OCI-LY1 (cell line): ENCODE data around the gene SGSM1.

Experiments used
- H2AFZ ChIP-seq: fragments of 200-600 bp; sonication (generic), shearing (Covaris generic); 2 replicates; pipeline ENCODE4 v1.6.0; 2014; ENCODE audit warnings: antibody characterized with exemption, mild to moderate bottlenecking, low read length
- H3F3A ChIP-seq: fragments of 200-600 bp; sonication (generic), shearing (Covaris generic); 2 replicates; pipeline ENCODE4 v1.6.0; 2014; ENCODE audit warnings: mild to moderate bottlenecking, antibody characterized with exemption, low read length, moderate library complexity; ENCODE audit not compliant: insufficient read depth
- H3K27ac ChIP-seq: fragments of 200-600 bp; sonication (generic); 2 replicates; pipeline ENCODE4 v1.5.1; 2014; ENCODE audit warnings: low read length, mixed run types, mild to moderate bottlenecking, low read depth; ENCODE audit not compliant: poor library complexity, severe bottlenecking
- H3K27me3 ChIP-seq: fragments of 200-600 bp; sonication (generic); 2 replicates; pipeline ENCODE4 v1.6.0; 2014; ENCODE audit warnings: antibody characterized with exemption, mild to moderate bottlenecking, low read length, moderate library complexity; ENCODE audit not compliant: insufficient read depth
- H3K36me3 ChIP-seq: fragments of 200-600 bp; sonication (generic); 2 replicates; pipeline ENCODE4 v1.6.1; 2014; ENCODE audit warnings: mild to moderate bottlenecking, antibody characterized with exemption, low read length, moderate library complexity, mixed read lengths; ENCODE audit not compliant: insufficient read depth
- H3K4me1 ChIP-seq: fragments of 200-600 bp; sonication (generic); 2 replicates; pipeline ENCODE4 v1.5.1; 2014; ENCODE audit warnings: mild to moderate bottlenecking, low read length, moderate library complexity; ENCODE audit not compliant: insufficient read depth, severe bottlenecking
- H3K4me2 ChIP-seq: fragments of 200-600 bp; sonication (generic), shearing (Covaris generic); 2 replicates; pipeline ENCODE4 v1.6.1; 2014; ENCODE audit warnings: low read length
- H3K4me3 ChIP-seq: fragments of 200-600 bp; sonication (generic); 2 replicates; pipeline ENCODE4 v1.5.1; 2014; ENCODE audit warnings: low read length, low read depth, mild to moderate bottlenecking, mixed read lengths; ENCODE audit not compliant: poor library complexity, severe bottlenecking
- H3K79me2 ChIP-seq: fragments of 200-600 bp; shearing (Covaris generic); 2 replicates; pipeline ENCODE4 v1.6.1; 2016; ENCODE audit warnings: mixed run types, low read length, mixed read lengths; ENCODE audit not compliant: insufficient read depth
- H3K9ac ChIP-seq: fragments of 200-600 bp; sonication (generic), shearing (Covaris generic); 2 replicates; pipeline ENCODE4 v1.6.1; 2014; ENCODE audit warnings: mild to moderate bottlenecking, low read length, mixed read lengths
- H3K9me2 ChIP-seq: fragments of 200-600 bp; sonication (generic), shearing (Covaris generic); 2 replicates; pipeline ENCODE4 v1.6.1; 2014; ENCODE audit warnings: low read depth, mild to moderate bottlenecking, low read length, mixed read lengths
- H3K9me3 ChIP-seq: fragments of 200-600 bp; shearing (Covaris generic); 2 replicates; pipeline ENCODE4 v1.6.1; 2014; ENCODE audit warnings: low read length, mixed read lengths
- H4K20me1 ChIP-seq: fragments of 200-600 bp; sonication (generic), shearing (Covaris generic); 2 replicates; pipeline ENCODE4 v1.6.0; 2016; ENCODE audit warnings: mild to moderate bottlenecking, low read length; ENCODE audit not compliant: insufficient read depth
- EZH2 ChIP-seq: fragments of 200-600 bp; sonication (generic), shearing (Covaris generic); IDR thresholded peaks from 2 replicates; pipeline ENCODE4 v1.8.0; 2017; ENCODE audit warnings: borderline replicate concordance, mixed run types, mild to moderate bottlenecking, antibody characterized with exemption, low read length, moderate library complexity, mixed read lengths
- TF ChIP-seq, protein P1 (sequence below): fragments of 200-600 bp; sonication (generic), shearing (Covaris generic); IDR thresholded peaks from 2 replicates; pipeline ENCODE4 v1.5.1; 2017; ENCODE audit warnings: mild to moderate bottlenecking, antibody characterized with exemption, low read length, moderate library complexity, mixed read lengths

Gene SGSM1

DNA sequence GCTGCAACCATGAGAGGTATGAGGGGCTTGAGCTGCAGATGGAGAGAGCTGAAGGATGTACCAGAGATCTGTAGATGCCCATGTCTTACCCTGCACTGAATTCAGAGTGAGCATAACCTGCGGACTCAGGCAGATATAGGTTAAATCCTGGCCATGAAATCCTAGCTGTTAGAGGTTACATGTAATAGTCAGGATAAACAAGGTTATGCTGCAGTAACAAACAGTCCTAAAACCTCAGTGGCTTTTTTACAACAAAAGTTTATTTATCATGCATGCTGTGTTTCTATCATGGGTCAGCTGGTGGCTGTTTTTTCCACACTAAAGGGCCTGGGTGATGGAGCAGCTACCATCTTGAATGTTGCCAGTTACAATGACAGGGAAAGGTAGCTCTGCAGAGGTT, 70.7 kb downstream of the SGSM1 start:
- Histone ChIP-seq H3K36me3 (no peaks in the 10 kb centered on the region), H3F3A (no peaks in the 10 kb centered on the region), H3K4me2 (no peak overlapping the region), H4K20me1 (no peaks in the 10 kb centered on the region), H3K79me2 (no peaks in the 10 kb centered on the region), H3K9ac (no peak overlapping the region), H3K27ac (no peak overlapping the region), H2AFZ (no peak overlapping the region), H3K9me2 (no peaks in the 10 kb centered on the region), H3K27me3 (no peaks in the 10 kb centered on the region; the same call in 1 of the 2 replicates), H3K4me1 (no peaks in the 10 kb centered on the region), H3K4me3 (no peak overlapping the region), H3K9me3 (no peaks in the 10 kb centered on the region)
- no peak for TF ChIP-seq EZH2
- TF ChIP-seq, protein P1, sequence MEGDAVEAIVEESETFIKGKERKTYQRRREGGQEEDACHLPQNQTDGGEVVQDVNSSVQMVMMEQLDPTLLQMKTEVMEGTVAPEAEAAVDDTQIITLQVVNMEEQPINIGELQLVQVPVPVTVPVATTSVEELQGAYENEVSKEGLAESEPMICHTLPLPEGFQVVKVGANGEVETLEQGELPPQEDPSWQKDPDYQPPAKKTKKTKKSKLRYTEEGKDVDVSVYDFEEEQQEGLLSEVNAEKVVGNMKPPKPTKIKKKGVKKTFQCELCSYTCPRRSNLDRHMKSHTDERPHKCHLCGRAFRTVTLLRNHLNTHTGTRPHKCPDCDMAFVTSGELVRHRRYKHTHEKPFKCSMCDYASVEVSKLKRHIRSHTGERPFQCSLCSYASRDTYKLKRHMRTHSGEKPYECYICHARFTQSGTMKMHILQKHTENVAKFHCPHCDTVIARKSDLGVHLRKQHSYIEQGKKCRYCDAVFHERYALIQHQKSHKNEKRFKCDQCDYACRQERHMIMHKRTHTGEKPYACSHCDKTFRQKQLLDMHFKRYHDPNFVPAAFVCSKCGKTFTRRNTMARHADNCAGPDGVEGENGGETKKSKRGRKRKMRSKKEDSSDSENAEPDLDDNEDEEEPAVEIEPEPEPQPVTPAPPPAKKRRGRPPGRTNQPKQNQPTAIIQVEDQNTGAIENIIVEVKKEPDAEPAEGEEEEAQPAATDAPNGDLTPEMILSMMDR = no peak

DNA sequence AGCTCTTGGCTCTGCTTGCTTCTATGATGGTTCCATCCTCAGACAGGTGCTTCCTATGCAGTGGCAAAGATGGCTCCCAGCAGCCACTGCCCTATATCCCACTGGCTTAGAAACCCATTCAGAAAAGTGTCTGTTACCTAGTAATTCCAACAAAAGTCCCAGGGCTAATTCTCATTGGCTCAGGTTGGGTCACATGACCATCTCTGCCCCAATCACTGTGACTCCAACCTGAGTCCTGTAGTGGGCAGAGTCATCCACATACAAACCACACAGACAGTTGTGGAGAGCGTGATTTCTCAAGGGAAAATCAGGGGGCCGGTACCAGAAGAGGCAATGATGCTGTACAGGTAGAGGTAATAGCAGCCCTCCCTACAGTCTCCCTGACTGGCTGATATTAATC, 73.0 kb downstream of the SGSM1 start:
- no peak overlapping the region for H3K4me2 ChIP-seq
- H3K9ac ChIP-seq = no peak overlapping the region
- no peak for TF ChIP-seq EZH2
- TF ChIP-seq, protein P1 = no peak
- no peaks in the 10 kb centered on the region for H3K79me2 ChIP-seq
- H3K4me1 ChIP-seq = no peaks in the 10 kb centered on the region
- H3K27me3 ChIP-seq = no peaks in the 10 kb centered on the region; the same call in 1 of the 2 replicates
- no peak overlapping the region for H3K4me3 ChIP-seq
- H2AFZ ChIP-seq = no peak overlapping the region
- no peaks in the 10 kb centered on the region for H4K20me1 ChIP-seq
- no peaks in the 10 kb centered on the region for H3K9me3 ChIP-seq
- H3K36me3 ChIP-seq = no peaks in the 10 kb centered on the region
- no peaks in the 10 kb centered on the region for H3K9me2 ChIP-seq
- H3K27ac ChIP-seq = no peak overlapping the region
- no peaks in the 10 kb centered on the region for H3F3A ChIP-seq

DNA sequence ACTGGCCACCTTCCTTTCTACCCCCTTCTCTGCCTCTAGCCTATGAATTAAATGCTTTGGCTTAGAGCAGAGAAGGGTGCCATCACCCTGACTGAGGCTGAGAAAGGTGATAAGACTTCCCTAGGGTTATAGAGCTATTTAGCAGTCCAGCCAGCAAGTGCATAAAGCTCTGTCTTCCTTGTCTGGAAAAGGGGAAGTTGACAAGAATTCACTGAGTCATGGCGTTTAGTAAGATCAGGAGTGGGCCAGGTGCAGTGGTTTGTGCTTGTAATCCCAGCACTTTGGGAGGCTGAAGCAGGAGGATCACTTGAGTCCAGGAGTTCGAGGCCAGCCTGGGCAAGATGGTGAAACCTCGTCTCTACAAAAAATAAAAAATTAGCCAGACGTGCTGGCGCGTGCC, 77.4 kb downstream of the SGSM1 start:
- Histone ChIP-seq H2AFZ (no peak overlapping the region), H4K20me1 (no peaks in the 10 kb centered on the region)

More for the DNA sequence above, 77.4 kb downstream of the SGSM1 start:
- Histone ChIP-seq H3K4me2 (no peak overlapping the region), H3K27me3 (no peaks in the 10 kb centered on the region), H3F3A (no peaks in the 10 kb centered on the region), H3K79me2 (no peaks in the 10 kb centered on the region), H3K4me3 (no peak overlapping the region), H3K9me3 (no peaks in the 10 kb centered on the region), H3K9me2 (no peaks in the 10 kb centered on the region), H3K27ac (no peak overlapping the region), H3K9ac (no peak overlapping the region), H3K4me1 (no peaks in the 10 kb centered on the region), H3K36me3 (no peaks in the 10 kb centered on the region)
- TF ChIP-seq, protein P1 = no peak
- no peak for TF ChIP-seq EZH2
